GM19463 (cell line): ENCODE results near the gene ILKAP.

Source experiments
- ATAC-seq: cut with Tn5 transposase; IDR thresholded peaks from one replicate; pipeline ENCODE4 v1.9.1; 2021; ENCODE audit warnings: mild to moderate bottlenecking, moderate library complexity; ENCODE audit not compliant: unreplicated experiment

The ILKAP gene

GRCh38 chr2:238166391-238167343, 36.8 kb downstream of the ILKAP start:
- no peak for ATAC-seq

DNA sequence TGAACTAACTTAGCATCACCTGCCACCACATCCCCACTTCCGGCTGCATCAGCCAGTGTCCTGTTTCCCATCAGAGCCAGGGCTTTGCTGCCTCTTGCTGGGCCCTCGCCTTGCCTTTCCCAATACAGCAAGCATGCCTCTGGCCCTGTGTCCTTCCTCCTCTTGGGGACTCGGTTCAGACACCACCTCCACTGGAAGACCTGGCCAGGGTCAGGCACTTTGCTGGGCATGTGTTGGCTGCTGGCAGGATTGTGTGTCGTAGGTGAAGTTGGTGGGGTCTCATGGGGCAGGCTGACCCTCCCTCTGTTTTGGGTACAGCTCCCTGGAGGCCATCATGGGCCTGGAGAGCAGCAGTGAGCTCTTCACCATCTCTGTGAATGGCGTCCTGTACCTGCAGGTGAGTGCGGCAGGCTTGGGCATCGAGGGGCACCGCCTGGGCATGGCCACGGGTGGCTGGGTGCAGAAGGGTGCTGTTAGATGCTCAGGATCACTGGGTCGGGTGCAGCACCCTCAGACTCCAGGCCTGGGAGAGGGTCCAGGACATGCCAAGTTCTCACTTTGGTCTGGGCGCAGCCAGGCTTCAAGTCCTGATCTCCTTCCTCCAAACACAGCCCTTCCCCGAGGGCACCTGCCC, 38.1 kb downstream of the ILKAP start:
- no peak for ATAC-seq

GRCh38 chr2:238164906-238165287, 38.6 kb downstream of the ILKAP start:
- no peak for ATAC-seq

- no peak for ATAC-seq
These were observed 39.9 kb downstream of the ILKAP start for GRCh38 chr2:238163481-238164198.

DNA sequence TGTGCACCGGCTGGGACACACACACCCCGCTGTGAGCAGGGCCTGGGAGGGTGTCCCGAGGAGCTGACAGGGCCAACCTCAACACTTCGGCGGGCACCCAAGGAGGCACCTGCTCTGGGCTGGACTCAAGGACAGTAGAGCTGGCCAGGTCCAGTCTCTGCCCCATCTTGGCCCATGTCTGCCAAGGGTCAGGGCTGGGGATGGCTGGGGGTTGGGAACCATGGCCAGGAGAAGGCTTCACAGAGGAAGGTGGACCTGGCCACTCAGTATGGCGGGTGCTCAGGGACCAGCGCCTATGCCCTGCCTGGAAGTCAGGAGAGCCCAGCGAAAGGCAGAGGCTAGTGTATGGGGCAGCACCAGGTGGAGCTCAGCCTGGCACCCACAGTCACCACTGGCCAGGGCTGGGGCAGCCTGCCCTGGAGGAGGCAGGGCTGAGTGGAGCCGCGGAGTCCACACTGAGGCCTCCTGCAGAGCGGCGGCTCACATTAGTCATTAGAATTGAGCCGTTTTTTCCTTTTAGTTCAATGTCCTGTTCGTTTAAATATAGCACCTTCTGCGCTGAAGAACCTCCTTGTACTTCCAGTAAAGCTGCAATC, 40.6 kb downstream of the ILKAP start:
- ATAC-seq = no peak

DNA sequence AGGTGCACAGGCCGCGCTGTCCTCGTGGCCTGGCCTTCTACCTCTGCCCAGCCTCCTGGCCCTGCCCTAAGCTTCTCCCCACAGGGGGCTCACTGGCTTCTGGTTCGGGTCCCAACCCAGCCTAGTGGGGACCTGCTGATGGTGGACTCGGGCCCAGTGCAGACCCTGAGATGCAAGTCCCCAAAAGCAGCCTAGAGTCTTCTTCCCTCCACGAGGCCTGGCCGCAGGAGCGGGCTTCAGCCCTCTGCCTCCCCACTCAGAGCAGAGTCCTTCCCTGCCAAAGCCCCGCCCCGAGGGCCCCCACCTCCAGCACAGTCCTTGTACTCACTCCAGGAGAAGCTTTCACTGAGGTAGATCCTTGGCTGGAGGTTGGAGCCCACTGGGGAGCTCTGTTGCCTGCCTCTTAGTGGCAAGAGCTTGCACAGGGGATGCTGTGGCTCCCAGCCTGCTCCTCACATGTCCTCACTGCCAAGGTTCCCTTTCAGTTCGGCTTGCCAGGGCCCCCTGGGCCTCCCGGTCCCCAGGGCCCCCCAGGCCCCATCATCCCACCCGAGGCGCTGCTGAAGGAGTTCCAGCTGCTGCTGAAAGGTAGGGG, 41.1 kb downstream of the ILKAP start:
- ATAC-seq = no peak

GRCh38 chr2:238161291-238162051, 42.0 kb downstream of the ILKAP start:
- ATAC-seq = no peak

DNA sequence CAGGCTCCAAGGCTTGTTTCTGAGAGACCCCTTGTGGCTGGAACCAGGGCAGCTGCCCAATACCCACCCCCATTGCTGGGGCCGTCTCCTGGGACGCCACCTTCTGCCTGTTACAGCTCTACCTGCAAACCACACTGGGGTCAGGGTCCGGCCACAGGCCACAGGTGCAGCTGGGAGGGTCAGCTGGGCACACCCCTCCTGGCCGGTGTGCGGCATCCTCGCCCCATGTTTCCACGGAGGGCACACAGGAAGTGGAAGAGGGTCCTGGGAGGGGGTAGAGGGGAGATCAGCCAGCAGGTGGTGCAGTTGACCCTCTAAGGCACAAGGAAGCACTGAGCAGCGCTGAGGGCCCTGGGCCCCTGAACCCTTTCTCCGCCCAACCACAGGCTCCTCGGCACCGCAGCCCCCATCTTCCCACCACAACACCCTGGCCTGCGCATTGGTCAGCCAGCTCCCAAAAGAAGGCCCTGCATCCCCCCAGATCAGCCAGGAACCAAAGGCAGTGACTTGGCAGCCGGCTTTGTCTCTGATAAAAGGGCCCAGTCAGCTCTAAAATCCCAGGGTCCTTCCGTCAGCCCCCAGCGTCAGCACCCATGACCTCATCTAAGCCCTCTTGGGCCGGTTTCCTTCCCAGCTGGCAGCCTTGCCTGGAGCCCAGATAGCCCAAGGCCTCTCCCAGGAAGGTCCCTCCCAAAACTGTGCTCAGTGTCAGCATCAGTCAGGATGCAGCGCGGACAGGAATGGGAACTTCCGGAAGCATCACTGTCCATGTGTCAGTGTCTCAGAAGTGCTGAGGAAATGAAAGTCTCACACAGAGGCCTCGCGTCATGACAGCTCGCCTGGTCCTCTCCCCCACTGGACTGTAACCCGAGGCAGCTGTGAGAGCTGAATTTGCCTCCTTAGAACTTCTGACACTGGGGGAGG, 43.0 kb downstream of the ILKAP start:
- ATAC-seq = no peak

DNA sequence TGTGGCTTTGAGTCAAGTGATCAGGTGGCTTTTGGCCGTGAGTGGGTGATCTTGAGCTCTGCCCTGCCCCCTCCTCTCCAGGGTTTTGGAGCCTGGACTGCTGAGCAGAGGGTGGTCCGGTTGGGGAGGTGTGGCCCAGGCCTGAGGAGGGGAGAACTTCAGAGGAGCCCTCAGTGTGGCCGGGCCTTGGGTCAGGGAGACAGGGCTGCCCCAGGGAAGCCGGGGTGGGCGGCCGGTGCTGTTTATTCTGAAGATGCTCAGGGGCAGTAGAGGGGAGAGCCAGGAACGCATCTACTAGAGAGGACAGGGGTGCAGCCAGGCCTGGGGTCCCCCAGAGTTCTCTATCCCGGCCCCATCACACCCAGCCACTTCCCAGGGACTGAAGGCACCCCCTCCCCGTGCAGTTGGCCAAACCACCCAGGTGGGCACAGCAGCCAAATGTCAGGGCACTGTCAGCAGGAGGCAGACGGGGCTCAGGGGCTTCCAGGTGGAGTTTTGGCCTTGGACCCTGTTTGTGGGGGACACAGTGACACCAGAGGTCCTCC, 43.8 kb downstream of the ILKAP start:
- ATAC-seq = no peak

GRCh38 chr2:238159071-238159539, 44.4 kb downstream of the ILKAP start:
- no peak for ATAC-seq

GRCh38 chr2:238158509-238159070, 44.9 kb downstream of the ILKAP start, which contains the start of gene ERFE:
Gene ERFE, plus strand, starts transcription at chr2:238158970. Its CDS starts 38 bp downstream, at chr2:238159008.
- ATAC-seq = no peak

- no peak for ATAC-seq
These were observed 45.4 kb downstream of the ILKAP start for GRCh38 chr2:238158018-238158508.

GRCh38 chr2:238157506-238158017, 45.9 kb downstream of the ILKAP start:
- no peak for ATAC-seq

GRCh38 chr2:238155761-238156694, 47.5 kb downstream of the ILKAP start:
- ATAC-seq = no peak

DNA sequence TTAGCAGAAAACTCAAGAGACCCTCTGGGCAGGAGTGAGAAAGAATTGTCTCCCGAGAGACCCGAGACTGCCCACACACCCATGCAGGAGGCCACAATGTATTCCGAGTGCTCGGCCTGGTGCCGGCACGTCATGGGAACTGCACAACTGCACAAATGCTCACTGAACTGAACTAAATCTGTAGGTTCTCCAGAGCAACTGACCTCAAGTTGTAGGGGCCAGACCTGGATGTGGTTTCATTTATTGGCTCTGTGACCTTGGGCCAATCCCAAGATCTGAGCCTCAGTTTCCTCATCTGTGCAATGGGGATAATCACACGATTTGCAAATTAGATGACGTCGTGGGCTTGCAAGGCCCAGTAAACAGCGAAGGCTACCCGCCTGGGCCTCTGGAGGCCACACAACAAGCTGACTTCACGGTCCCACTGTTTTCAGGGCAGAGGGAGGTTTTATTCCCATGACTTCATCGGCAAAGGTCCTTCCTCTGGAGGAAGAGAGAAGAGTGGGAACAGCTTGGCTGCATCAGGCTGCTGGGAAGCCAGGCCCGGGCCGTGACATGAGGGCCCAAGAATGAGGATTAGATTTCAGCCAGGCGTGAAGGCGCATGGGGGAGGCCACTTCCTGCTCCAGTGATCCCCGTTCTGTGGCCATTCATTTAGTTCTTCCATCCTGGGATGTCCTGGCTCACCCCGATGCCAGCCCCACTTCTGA, 48.3 kb downstream of the ILKAP start:
- no peak for ATAC-seq

- ATAC-seq = no peak
These were observed 48.9 kb downstream of the ILKAP start for GRCh38 chr2:238154570-238154969.
